HS-5 (cell line): ENCODE results near the gene MAP7D3.

Experiments used
- DNase-seq: peaks from one replicate; pipeline ENCODE4 v3.0.0-alpha.2; 2012; ENCODE audit warnings: low read depth

Gene MAP7D3

DNA sequence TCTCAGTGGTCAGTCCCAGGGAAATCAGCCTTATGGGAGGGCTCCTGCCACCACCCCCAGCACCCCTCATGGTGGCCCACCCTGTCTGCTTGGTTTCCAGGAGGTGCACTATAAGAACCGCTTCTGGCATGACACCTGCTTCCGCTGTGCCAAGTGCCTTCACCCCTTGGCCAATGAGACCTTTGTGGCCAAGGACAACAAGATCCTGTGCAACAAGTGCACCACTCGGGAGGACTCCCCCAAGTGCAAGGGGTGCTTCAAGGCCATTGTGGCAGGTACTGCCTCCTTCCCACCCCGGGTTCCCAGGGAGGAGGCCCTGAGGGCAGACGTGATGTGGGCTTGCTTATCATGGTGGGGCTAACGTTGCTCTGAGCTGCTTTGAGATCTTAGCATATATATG, 44.3 kb downstream of the MAP7D3 start:
- no peak for DNase-seq

DNA sequence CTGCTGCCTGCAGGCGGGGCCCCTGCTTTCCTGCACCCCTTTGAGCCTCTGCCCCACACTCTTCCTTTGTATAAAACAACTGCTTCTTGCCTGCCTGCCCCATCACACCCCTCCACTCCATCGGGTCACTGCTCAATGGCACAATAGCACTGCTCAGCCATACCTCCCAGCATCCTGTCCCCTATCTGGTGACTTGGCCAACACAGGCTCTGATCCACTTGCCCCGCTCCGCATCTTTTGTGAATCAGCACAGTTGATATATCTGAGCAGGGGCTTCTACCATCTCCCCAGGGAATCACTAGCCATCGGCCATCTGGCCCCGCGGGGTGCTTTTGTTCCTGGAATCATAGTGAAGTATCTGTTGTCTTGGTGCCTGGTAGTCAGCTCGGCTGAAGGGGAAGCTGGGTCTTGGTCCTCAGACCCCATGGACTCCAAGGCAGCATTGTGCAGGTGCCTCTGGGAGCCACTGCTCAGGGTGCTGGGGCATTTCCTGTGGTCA, 45.3 kb downstream of the MAP7D3 start:
- no peak for DNase-seq

DNA sequence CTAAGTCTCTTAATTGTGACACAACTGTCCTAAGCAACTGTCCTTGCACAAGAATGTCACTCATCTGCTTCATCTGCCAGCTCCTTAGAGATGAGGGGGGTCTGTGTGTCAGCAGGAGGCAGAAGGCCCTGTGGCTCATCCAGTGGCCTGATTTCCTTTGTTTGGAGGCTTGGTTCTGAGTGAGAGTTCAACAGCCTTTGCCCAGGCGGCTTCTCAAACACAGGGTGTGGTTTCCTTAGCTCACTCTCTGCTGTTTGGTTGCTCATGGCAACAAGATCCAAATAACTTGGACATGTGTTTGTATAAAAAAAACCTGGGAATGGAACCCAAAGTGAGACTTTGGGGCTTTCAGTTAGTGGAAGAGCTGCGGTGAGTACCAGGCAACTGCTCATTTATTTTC, 46.6 kb downstream of the MAP7D3 start:
- DNase-seq = no peak

DNA sequence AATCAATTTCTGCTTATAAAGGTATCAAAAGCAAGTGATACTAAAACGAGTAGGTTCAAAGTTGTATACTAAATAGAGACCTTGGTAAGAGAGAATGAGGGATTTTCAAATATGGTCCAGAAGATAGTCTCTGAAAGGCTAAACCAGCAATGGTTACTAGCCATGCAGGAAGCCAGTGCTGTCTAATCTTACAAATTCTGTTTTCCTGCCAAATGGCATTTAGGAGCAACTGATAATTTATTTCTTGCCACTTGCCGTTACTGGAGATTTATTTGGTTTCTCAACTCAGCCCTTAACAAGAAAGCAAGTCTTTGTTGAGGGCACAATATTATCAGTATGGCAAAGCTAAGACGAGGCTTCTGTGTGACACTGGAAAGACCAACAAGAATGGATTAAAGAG, 47.2 kb downstream of the MAP7D3 start:
- no peak for DNase-seq

DNA sequence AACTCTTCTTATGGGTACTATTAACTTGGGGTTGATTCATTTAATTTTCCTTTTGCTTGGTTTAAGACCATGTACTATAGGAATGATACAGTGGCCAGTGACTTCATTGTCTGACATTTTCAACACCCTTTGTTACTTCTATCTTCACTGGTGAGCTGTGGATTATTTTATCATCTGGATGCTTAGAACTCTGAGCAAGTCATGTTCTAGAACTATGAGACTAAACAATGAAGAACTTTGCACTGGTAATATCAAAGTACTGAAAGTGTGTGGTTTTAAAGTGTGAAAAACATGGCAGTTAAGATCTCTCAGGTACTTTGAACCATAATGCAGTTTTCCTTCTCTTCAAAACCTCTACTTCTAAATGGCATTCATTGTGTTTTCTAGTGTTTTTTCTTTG, 47.8 kb downstream of the MAP7D3 start:
- DNase-seq = no peak

DNA sequence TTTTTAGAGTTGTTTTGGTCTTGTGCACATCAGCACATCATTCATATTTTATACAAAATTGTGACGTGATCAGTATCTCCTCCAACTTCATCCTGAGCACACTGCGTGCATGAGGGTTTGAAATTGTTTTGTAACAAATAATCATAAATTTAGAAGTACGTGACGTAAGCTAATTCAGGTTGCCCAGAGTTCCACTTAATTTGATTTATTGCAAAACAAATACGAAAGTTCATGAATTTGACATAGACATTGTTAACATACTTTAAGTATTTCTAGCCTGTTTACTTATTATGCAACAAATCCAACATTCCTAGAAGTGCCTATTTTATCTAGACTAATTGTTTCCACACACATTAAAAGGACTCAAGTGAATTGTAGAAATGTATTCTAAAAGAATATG, 48.3 kb downstream of the MAP7D3 start:
- DNase-seq = no peak

DNA sequence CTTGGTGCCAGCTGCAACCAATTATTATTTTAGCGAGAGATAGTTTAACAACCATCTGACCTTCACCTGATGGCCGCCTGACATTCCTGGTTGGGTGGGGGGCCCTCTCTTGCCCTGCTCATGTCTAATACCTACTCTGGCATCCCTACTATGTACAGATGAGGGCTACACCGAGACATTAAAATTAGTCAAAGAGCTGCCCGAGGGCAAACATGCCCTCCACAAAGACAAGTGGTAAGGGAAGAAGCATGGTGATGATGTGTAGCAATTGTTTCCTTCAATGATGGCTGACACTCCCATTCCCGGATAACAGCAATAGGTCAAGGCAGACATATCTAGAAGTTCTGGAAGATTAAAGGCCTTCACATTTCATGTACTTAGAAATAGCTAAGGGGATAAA, 49.6 kb downstream of the MAP7D3 start:
- DNase-seq = no peak

DNA sequence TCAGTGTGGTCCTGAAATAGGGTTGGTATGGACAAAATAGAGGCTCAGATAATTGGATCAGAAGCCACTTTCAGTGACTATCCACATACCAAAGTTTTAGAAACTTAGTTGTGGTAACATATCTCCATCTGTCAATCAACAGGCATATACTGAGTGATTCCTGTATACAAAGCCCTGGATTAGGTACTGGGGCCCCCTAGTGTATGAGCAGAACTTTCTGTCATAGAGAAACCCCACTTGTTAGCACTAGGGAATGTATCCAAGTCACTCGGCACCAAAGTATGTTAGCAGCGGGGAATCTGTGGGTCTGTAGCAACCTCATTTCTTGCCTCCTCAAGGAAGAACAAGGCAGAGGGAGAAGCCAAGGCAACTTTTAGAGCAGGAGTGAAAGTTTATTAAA, 50.7 kb downstream of the MAP7D3 start:
- DNase-seq = no peak

DNA sequence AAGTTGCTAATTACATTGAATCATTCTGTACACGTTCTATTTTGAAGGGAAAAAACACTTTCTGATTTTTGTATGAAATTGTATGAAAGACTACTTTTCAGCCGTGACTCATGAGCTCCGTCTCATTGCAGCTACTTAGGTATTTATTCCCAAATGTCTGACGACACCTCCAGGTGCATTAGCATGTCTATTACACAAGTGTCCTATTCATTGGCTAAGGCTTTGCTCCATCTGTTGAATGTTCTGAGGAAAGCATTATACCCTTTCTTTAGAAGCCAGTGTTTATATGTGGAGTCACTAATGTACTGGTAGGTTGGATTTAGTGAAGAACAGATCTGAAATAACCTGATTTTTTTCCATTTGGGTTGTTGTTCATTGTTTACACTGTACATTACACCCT, 51.8 kb downstream of the MAP7D3 start:
- no peak for DNase-seq

DNA sequence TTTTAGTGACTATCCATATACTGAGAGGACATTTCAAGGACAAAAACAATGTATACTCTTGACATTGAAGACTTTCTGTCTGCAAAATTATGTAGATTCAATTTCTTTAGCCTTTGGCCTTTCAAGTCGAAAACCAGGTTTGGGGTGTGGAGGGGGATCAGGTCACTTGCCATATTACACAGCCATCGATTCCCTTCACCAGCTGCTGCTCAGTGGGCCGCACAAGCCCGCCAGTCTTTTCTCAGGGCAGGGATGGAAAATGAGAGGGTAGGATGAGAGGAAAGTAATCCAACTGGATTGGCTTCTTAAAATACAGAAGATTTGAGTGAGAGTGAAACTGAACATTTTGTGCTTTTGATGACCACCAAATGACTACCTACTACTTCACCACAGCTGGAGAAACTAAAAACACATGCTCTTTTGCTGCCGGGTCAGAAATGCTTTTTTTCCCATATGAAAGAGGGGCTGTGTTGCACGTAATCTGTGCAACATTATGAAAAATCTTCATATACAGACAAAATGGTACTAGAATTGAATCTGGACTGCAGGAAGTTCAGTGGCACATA, 52.4 kb downstream of the MAP7D3 start:
- no peak for DNase-seq

DNA sequence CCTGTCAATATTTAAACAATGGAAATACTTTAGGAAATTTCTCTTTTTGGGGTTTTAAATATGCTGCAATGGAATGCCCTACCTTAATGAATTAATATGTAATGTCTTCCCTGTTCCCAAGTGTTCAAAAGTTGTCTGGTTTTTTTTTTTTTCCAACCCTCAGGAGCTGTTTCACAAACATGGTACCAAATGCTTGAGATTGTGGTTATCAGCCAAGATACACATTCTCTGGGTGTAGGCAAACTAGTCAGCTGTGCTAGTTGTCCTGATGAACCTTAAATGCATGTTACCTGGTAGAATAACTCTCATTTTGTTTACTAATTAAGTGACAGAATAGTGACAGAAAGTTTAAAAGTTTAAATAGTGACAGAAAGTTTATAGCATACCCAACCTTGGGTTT, 53.2 kb downstream of the MAP7D3 start:
- no peak for DNase-seq

DNA sequence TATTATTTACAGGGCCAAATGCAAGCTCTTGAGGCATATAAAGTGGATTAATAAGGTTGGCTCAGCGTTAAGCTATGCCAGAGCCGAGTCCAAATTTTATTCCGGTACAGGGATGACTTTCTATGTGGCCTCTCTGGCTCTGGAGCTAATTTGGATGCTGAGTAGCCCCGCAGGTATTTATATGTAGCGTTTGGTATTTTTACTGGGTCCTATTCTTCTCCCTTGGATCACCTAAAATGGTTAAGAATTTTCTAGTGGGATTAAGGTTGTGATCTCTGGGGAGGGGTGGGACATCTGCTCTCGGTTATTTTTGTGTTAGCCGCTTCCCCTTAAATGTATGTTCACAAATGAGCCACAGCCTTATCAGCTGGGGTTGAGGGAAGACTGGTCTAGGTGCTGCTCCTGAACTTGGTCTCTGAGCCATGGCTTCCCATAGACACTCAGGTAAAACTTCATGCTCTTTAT, 54.5 kb downstream of the MAP7D3 start:
- no peak for DNase-seq

DNA sequence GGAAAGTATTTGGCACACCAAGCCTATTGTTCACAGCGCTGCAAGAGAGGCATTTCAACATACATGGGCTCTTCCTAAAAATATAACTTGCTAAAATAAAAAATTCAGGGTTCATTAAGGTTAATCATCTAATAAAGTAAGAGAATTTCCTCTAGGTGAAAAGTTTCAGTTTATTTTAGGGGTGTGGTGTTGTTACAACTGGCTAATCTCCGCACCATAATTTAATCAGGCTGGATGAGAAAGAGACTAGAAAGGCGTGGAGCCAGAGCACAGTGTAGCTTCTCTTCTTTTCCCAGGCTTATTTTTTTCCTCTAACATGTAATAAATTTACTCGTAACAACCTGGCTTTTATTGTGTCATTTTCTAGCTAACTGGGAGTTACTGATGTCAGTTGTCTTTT, 56.0 kb downstream of the MAP7D3 start:
- no peak for DNase-seq

DNA sequence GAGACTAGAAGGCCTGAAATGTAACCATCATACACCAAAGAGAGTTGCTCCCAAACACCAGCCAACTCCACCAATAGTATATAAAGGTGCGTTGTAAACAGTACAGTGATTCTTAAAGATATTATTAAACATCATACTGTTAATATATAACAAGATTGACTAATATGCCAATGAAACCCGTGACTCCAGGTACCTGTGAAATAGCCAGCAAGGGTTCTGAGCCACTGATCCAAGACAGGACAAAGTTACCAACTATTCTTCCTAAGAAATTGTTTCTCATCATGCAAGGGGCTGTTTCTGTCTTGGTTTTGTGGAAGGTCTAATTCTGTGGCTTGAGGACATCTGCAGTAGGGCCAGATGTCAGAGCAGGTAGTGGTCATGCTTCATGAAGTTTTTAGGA, 56.7 kb downstream of the MAP7D3 start:
- DNase-seq = no peak

DNA sequence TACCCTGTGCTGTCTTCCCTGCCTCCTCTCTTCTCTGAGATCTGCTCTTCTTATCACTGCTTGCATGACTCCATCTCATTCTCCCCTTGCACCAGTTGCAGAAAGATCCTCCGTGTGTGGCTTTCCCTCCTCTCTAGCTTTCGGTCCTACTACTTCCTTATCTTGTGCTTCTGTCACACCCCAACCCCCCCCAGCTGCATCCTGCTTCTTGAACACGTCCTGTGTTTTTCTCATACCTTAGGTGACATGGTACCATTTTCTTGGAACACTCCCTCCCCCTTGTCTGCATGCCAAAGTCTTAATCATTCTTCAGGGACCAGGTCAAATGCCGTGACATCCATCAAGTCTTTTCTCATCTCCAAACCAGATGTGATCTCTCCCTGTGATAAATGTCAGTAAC, 57.4 kb downstream of the MAP7D3 start:
- DNase-seq = no peak

DNA sequence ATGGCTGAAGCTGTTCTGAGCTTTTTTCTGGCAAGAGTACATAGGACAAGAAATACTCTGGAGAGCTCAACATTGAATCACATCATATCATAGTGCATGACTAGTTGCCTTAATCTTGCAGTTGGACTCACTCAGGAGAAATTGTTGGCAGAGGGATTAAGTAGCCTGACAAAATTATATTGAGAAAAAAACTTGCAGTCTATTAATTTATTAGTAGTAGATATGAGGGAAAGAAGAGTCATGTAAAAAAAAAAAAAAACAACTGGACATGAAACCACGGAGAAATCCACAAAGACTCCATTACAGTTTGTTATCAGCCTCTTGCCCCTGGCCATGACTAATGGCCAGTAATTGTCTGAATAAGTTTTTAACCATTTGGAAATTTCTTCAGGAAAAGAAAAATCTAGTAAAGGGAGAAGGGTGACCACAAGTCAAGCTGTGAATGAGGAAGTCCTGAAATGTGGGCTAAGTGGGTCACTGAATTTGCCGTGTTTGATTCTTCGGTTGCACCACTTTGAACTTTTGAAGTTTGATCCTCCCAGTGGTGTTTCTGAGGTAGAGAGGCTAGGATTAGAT, 58.3 kb downstream of the MAP7D3 start:
- DNase-seq = no peak

DNA sequence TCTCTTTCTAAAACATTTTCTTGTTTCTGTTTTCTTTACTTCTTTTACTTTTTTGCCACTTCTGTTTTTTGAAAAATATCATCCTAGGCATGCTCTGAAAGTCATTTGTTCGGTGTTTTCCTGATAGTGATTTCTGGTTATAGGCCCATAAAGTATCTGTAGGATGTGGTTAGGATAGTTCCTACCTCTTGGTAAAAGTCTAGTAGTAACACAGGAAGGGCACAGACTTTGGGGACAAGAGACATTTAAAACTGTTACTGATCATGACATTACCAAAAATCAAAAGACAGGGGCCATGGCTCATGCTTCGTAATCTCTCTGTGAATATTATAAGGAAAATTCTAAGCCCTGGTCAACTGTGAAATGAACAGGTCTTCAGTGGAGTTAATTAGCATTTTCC, 59.1 kb downstream of the MAP7D3 start:
- DNase-seq = no peak

DNA sequence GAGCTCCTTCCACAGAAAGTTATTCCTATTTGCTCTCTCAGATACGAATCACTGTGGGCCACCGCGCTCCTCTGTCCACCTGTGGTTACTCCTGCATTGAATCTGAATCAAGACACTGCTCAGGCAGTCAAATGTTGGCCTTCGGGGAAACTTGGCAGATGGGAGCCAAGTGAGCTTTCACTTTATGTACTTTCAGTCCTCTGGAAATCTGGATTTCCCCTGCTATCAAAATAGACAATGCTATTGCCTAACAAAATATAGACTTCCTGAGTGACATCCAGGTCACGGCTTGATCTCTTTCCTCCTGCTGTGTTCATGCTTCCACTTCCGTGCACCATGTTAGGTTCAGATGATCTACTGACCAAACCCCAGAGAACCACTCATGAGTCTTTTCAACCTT, 60.0 kb downstream of the MAP7D3 start:
- DNase-seq = no peak

DNA sequence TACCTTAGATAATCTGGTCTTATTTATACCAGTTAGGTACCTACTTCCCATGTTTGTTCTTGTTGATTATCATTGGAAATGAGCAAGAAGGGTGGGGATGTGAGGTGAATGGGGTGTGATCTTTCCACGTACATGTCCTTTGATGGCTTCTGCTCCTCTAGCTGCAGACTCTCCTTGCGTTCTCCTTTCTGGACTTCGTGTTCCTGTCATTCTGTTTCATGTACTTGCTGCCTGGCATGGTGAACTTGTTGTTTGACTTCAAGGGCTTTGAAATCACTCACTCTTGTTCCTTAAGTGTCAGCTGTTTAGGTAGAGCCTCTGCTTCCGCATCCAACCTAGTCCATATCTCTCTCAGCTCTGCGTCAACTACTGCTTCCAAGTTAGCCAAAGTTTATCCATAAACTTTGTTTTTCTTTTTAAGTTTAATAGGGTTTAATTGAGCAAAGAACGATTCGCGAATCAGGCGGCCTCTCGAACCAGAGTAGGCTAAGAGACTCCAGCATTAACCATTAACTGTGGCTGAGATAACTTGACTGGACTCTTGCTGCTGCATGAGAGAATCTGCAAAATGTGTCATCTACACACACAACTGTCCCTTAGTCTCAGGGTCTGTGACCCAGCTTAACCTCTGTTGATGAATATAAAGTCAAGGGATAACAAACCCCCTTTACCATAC, 61.0 kb downstream of the MAP7D3 start:
- no peak for DNase-seq

DNA sequence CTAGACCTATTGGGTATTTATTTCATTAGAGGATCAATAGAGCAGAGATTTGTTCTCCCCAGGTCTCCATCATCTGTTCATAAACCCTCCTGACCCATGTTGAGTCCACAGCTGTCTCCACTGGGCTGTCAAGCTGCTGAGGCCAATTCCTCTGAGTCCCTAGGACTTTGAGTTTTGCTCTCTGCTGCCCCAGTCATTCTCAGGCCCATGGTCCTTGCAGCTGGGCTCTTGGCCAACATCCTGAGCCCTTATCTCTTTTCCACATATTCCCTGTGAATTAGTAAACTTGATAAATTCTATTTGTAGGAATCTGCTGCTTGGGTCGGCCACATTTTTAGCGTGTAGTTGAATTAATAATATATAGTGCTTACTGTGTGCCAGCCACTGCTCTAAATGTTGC, 62.0 kb downstream of the MAP7D3 start:
- DNase-seq = no peak

DNA sequence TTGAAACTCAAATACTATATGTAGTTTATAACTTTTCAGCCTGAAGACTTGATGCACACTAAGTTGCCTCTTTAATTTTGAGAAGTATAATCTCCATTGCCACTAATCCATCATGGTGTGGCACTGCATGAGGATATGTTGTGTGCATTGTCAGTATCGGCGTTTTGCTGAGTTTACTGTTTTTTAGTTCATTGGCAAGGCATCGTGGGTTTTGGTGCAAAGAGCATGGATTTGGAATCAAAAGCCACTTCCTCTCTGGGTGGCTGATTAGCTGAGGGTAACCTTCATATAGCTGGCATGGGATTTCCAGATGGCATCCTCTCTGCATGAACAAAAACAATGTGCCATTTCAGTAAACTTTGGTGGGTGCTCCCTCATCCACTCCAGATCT, 65.2 kb downstream of the MAP7D3 start:
- DNase-seq = no peak

DNA sequence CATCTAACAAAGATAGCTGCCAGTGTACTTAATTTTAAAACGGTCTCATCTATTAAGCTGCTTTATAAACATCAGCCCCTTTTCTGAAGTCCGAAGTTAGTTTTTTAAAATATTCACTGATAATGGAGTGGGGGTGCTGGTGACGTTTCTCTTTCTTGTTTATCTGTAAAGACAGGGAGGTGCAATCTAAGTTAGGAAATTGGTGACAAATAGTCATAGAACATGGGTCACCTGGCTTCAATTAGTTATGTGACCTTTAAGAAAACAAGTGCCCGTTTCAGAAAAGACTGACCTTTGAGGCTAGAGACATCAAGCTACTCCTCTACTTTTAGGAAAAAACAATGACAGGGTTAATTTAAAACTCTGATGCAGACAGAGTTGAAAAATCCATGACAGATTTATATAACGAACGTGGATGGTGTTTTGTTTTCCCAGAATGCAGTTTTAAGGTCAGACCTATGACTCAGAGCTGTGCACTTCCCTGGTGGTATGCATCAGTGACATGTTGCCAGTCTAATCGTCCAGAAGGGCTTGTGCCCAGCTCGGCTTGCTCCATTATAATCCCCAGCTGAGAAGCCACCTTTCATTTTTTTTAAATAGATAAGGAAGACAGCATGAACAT, 65.7 kb downstream of the MAP7D3 start:
- DNase-seq = no peak

DNA sequence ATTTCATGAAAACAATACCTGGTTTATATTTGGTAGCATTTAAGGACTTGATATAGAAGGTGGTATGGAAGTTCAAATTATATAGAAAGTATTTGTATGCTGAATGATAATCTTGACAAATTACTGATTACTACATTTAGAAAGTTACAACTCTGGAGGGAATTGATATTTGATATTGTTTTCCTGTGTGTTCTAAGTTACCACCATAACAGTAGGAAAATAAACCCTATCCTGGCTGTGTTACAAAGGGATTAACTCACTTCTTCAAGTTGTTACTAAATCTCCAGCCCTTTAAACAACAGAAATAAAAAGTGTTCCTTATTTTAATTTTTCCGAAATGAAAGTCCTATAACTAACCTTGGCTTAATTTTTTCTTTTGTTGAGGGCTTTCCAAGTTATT, 67.3 kb downstream of the MAP7D3 start:
- DNase-seq = no peak
